Trophoblast cell (in vitro differentiated cells and primary cell): ENCODE data around the gene MRPS11.
A peak's percentile ranks its signal among the peaks of the same experiment; 100 is the strongest.

Experiments
- DNase-seq, 2 donors: peaks; one replicate each; pipeline ENCODE4 v3.0.0-alpha.2; 2016
- H2AFZ ChIP-seq: 2 replicates; pipeline ENCODE4 v1.6.1; 2013; ENCODE audit warnings: low read length, moderate library complexity, mild to moderate bottlenecking; ENCODE audit not compliant: insufficient read depth, poor library complexity
- H2AK5ac ChIP-seq: 2 replicates; pipeline ENCODE4 v1.6.1; 2013; ENCODE audit warnings: mild to moderate bottlenecking, low read length
- H2BK120ac ChIP-seq: 2 replicates; pipeline ENCODE4 v1.6.1; 2013; ENCODE audit warnings: low read length, mild to moderate bottlenecking, moderate library complexity; ENCODE audit not compliant: insufficient read depth, poor library complexity
- H2BK12ac ChIP-seq: 2 replicates; pipeline ENCODE4 v1.6.1; 2013; ENCODE audit warnings: mild to moderate bottlenecking, low read length, moderate library complexity
- H2BK5ac ChIP-seq: 2 replicates; pipeline ENCODE4 v1.6.1; 2013; ENCODE audit warnings: low read length, low read depth, moderate library complexity, mild to moderate bottlenecking; ENCODE audit not compliant: poor library complexity
- H3K14ac ChIP-seq: 2 replicates; pipeline ENCODE4 v1.6.1; 2013; ENCODE audit warnings: mild to moderate bottlenecking, low read length
- H3K18ac ChIP-seq: 2 replicates; pipeline ENCODE4 v1.6.1; 2013; ENCODE audit warnings: mild to moderate bottlenecking, low read length
- H3K23ac ChIP-seq: 2 replicates; pipeline ENCODE4 v1.6.1; 2013; ENCODE audit warnings: low read length
- H3K27ac ChIP-seq: 2 replicates; pipeline ENCODE4 v1.5.1; 2013; ENCODE audit warnings: low read depth, mild to moderate bottlenecking, inconsistent platforms, low read length, moderate library complexity
- H3K27me3 ChIP-seq: 2 replicates; pipeline ENCODE4 v1.6.1; 2013; ENCODE audit warnings: inconsistent platforms, mild to moderate bottlenecking, low read length, moderate library complexity; ENCODE audit not compliant: insufficient read depth
- H3K36me3 ChIP-seq, 2 experiments: 1 replicate in 1 of 2; 2 replicates in 1 of 2; pipeline ENCODE4 v1.6.1; 2013; ENCODE audit warnings: low read length in 2 of 2, mild to moderate bottlenecking in 2 of 2, moderate library complexity in 1 of 2; ENCODE audit not compliant: insufficient read depth in 2 of 2, control insufficient read depth in 1 of 2
- H3K4ac ChIP-seq: 2 replicates; pipeline ENCODE4 v1.6.1; 2013; ENCODE audit warnings: low read depth, mild to moderate bottlenecking, low read length, moderate library complexity
- H3K4me1 ChIP-seq, 2 experiments: 1 replicate in 1 of 2; 2 replicates in 1 of 2; pipeline ENCODE4 v1.6.1; 2013; ENCODE audit warnings: low read length in 2 of 2, mild to moderate bottlenecking in 2 of 2, moderate library complexity in 1 of 2; ENCODE audit not compliant: insufficient read depth in 2 of 2, control insufficient read depth in 1 of 2
- H3K4me2 ChIP-seq: 2 replicates; pipeline ENCODE4 v1.6.1; 2013; ENCODE audit warnings: inconsistent platforms, mild to moderate bottlenecking, low read length, moderate library complexity
- H3K4me3 ChIP-seq: 2 replicates; pipeline ENCODE4 v1.5.1; 2013; ENCODE audit warnings: mild to moderate bottlenecking, low read depth, low read length, inconsistent platforms
- H3K79me1 ChIP-seq: one replicate; pipeline ENCODE4 v1.6.1; 2013; ENCODE audit warnings: low read length
- H3K79me2 ChIP-seq: 2 replicates; pipeline ENCODE4 v1.6.1; 2013; ENCODE audit warnings: low read length, mild to moderate bottlenecking; ENCODE audit not compliant: control insufficient read depth, insufficient read depth, poor library complexity
- H3K9ac ChIP-seq: 2 replicates; pipeline ENCODE4 v1.6.1; 2013; ENCODE audit warnings: mild to moderate bottlenecking, low read length
- H3K9me3 ChIP-seq: 2 replicates; pipeline ENCODE4 v1.6.1; 2013; ENCODE audit warnings: low read depth, mild to moderate bottlenecking, control low read depth, inconsistent platforms, low read length; ENCODE audit not compliant: insufficient read depth
- H4K12ac ChIP-seq: 2 replicates; pipeline ENCODE4 v1.6.1; 2013; ENCODE audit warnings: low read depth, mild to moderate bottlenecking, low read length, moderate library complexity
- H4K8ac ChIP-seq: 2 replicates; pipeline ENCODE4 v1.6.1; 2013; ENCODE audit warnings: low read depth, mild to moderate bottlenecking, low read length, moderate library complexity
- H4K91ac ChIP-seq: one replicate; pipeline ENCODE4 v1.6.1; 2013; ENCODE audit warnings: low read depth, mild to moderate bottlenecking, low read length, moderate library complexity
- WGBS: extraction: QIAGEN DNeasy Blood & Tissue Kit; methylation state at CpG from one replicate; pipeline ENCODE4 v1.1.7; 2013; ENCODE audit warnings: missing lambda C conversion rate; ENCODE audit not compliant: insufficient read length, insufficient coverage; ENCODE audit errors: extremely low coverage; 5-methylcytosine and 5-hydroxymethylcytosine counted together

Gene MRPS11

GRCh38 chr15:88509321-88509720 is 41.8 kb downstream of the MRPS11 start:
- no CpG with 5 or more reads among the region's 4 CpGs for WGBS
- H3K4ac ChIP-seq: no peak overlapping the region
- no peak overlapping the region for H2AFZ ChIP-seq
- H3K14ac ChIP-seq: no peak overlapping the region
- no peaks in the 10 kb centered on the region for H3K9me3 ChIP-seq
- no peak overlapping the region for H3K18ac ChIP-seq
- peaks cover 3% of the 10 kb centered on the region for H3K79me1 ChIP-seq
- no peak overlapping the region for H3K23ac ChIP-seq
- no peak overlapping the region for H2BK120ac ChIP-seq
- H3K27me3 ChIP-seq: no peaks in the 10 kb centered on the region
- no peak overlapping the region for H2BK12ac ChIP-seq
- H4K12ac ChIP-seq: no peak overlapping the region
- DNase-seq: peak; percentile 12 to 34
- no peak overlapping the region for H4K91ac ChIP-seq
- H3K4me3 ChIP-seq: no peak overlapping the region
- H2AK5ac ChIP-seq: no peak overlapping the region
- no peak overlapping the region for H2BK5ac ChIP-seq
- H3K36me3 ChIP-seq: peaks cover 0 to 6% of the 10 kb centered on the region in 2 experiments
- peaks cover 9% of the 10 kb centered on the region in 2 experiments for H3K4me1 ChIP-seq
- H3K79me2 ChIP-seq: no peaks in the 10 kb centered on the region
- no peak overlapping the region for H3K27ac ChIP-seq
- no peak overlapping the region for H3K4me2 ChIP-seq
- no peak overlapping the region for H4K8ac ChIP-seq
- no peak overlapping the region for H3K9ac ChIP-seq

- Histone ChIP-seq H2BK12ac (no peak overlapping the region), H2AK5ac (no peak overlapping the region), H3K4me2 (no peak overlapping the region), H3K23ac (no peak overlapping the region), H3K14ac (no peak overlapping the region), H3K4me3 (no peak overlapping the region), H3K9me3 (no peaks in the 10 kb centered on the region), H3K18ac (no peak overlapping the region), H3K79me2 (no peaks in the 10 kb centered on the region), H2BK120ac (no peak overlapping the region), H3K4ac (no peak overlapping the region), H3K27ac (no peak overlapping the region), H2AFZ (no peak overlapping the region), H2BK5ac (no peak overlapping the region), H3K36me3 (peaks cover 0 to 6% of the 10 kb centered on the region in 2 experiments), H3K79me1 (peaks cover 3% of the 10 kb centered on the region), H4K91ac (no peak overlapping the region), H3K27me3 (no peaks in the 10 kb centered on the region), H4K12ac (no peak overlapping the region), H4K8ac (no peak overlapping the region), H3K9ac (no peak overlapping the region), H3K4me1 (peaks cover 9% of the 10 kb centered on the region in 2 experiments)
- DNase-seq: peak in 1 of 2 donors; percentile 23
Measured at GRCh38 chr15:88509964-88510363, 42.5 kb downstream of the MRPS11 start.

- Histone ChIP-seq H3K14ac (no peak overlapping the region), H3K23ac (no peak overlapping the region), H3K9ac (no peak overlapping the region), H2AK5ac (no peak overlapping the region), H4K12ac (no peak overlapping the region), H3K79me2 (no peaks in the 10 kb centered on the region), H2BK12ac (no peak overlapping the region), H3K36me3 (peaks cover 0 to 6% of the 10 kb centered on the region in 2 experiments), H3K27me3 (no peaks in the 10 kb centered on the region), H3K4me2 (no peak overlapping the region), H3K18ac (no peak overlapping the region), H4K8ac (no peak overlapping the region), H3K4me3 (no peak overlapping the region), H2AFZ (no peak overlapping the region), H2BK5ac (no peak overlapping the region), H3K27ac (no peak overlapping the region), H2BK120ac (no peak overlapping the region), H3K4me1 (peaks cover 9% of the 10 kb centered on the region in 2 experiments), H3K9me3 (no peaks in the 10 kb centered on the region), H3K79me1 (peaks cover 3% of the 10 kb centered on the region), H4K91ac (no peak overlapping the region), H3K4ac (no peak overlapping the region)
- DNase-seq: no peak
- no CpG with 5 or more reads among the region's 2 CpGs for WGBS
Measured at GRCh38 chr15:88511161-88511560, 43.7 kb downstream of the MRPS11 start.

GRCh38 chr15:88512078-88512477 is 44.6 kb downstream of the MRPS11 start:
- Histone ChIP-seq H3K4ac (no peak overlapping the region), H3K27me3 (no peaks in the 10 kb centered on the region), H3K18ac (no peak overlapping the region), H3K9ac (no peak overlapping the region), H2AFZ (no peak overlapping the region), H2BK120ac (peak overlapping the region; percentile 14), H3K36me3 (peaks cover 0 to 6% of the 10 kb centered on the region in 2 experiments), H3K4me1 (peaks cover 9% of the 10 kb centered on the region in 2 experiments), H2BK12ac (peak overlapping the region; percentile 80), H3K27ac (no peak overlapping the region), H3K79me1 (peaks cover 3% of the 10 kb centered on the region), H2AK5ac (peak overlapping the region; percentile 44), H3K79me2 (no peaks in the 10 kb centered on the region), H4K91ac (peak overlapping the region; percentile 55), H4K8ac (no peak overlapping the region), H4K12ac (no peak overlapping the region), H3K14ac (peak overlapping the region; percentile 4), H3K9me3 (no peaks in the 10 kb centered on the region), H2BK5ac (no peak overlapping the region), H3K4me3 (peak overlapping the region; percentile 16), H3K4me2 (no peak overlapping the region), H3K23ac (no peak overlapping the region)
- no CpG with 5 or more reads among the region's 3 CpGs for WGBS
- no peak for DNase-seq
